ENCODE results near the gene GRM1. TPM values are rescaled to one million over a fixed set of nuclear protein-coding genes. Genes with fewer than 3 reads are reported as not detected.

Gene GRM1
- total and polyA plus RNA-seq, 9 donors: 0.02 to 0.24 (median 0.10) TPM

DNA sequence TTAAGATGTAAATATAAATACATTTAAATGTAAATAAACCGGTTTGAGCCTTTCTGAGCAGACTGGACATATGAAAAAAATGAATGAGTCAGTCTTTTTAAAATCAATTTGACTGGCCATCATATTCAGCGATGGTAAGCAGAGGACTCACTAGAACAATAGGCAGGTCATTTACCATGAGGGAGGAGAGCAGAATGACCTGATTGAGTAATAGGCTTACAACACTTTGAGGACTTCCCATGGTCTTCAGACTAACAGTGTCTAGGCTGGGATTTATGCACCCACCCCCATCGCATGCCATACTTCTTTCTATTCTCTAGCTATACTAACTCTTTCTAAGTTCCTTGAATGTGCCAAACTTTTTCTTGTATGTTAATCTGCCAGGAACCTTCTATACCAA is 272.9 kb downstream of the GRM1 start:
- Histone ChIP-seq H3K4me1 (ENCODE audit: insufficient read depth) (no peaks in the 10 kb centered on the region), H3K27ac (no peak overlapping the region), H3K4me3 (no peak overlapping the region), H3K36me3 (no peaks in the 10 kb centered on the region), H3K9me3 (no peaks in the 10 kb centered on the region), H3K27me3 (no peaks in the 10 kb centered on the region)
- WGBS, 3 donors: 79 to 84% (median 79%) methylated on average over 3 of the region's 3 CpGs
- intact Hi-C loops (cut with DNase I): no loop called here
- no peak for TF ChIP-seq POLR2A (IDR thresholded peaks at IDR 0.05)
- TF ChIP-seq, protein P1, sequence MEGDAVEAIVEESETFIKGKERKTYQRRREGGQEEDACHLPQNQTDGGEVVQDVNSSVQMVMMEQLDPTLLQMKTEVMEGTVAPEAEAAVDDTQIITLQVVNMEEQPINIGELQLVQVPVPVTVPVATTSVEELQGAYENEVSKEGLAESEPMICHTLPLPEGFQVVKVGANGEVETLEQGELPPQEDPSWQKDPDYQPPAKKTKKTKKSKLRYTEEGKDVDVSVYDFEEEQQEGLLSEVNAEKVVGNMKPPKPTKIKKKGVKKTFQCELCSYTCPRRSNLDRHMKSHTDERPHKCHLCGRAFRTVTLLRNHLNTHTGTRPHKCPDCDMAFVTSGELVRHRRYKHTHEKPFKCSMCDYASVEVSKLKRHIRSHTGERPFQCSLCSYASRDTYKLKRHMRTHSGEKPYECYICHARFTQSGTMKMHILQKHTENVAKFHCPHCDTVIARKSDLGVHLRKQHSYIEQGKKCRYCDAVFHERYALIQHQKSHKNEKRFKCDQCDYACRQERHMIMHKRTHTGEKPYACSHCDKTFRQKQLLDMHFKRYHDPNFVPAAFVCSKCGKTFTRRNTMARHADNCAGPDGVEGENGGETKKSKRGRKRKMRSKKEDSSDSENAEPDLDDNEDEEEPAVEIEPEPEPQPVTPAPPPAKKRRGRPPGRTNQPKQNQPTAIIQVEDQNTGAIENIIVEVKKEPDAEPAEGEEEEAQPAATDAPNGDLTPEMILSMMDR (IDR thresholded peaks at IDR 0.05): no peak
- no peak for TF ChIP-seq EP300 (IDR thresholded peaks at IDR 0.05)
- no peak for DNase-seq

DNA sequence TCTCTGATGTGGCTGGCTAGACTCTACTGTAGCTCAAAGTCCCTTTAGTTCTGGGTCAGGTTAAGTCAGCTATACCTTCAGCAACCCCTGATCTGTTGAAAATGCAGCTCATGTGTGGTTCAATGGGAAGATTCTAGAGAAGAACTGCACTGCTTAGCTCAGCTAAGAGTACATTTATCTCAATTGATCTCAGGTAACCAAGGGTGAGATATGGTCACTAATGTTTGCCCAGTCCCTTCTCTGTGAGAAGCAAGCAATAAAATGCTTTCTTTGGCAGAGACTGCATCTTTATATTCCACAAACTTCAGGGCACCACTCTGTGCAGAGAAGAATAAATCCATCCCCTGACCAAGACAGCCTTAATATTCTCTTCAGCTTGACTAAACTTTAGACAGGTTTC is 274.1 kb downstream of the GRM1 start:
- no peaks in the 10 kb centered on the region for H3K9me3 ChIP-seq
- intact Hi-C loops (cut with DNase I): no loop called here
- H3K27ac ChIP-seq: no peak overlapping the region
- H3K27me3 ChIP-seq: no peaks in the 10 kb centered on the region
- H3K4me3 ChIP-seq: no peak overlapping the region
- no peak for DNase-seq
- no peaks in the 10 kb centered on the region for H3K4me1 ChIP-seq (ENCODE audit: insufficient read depth)
- H3K36me3 ChIP-seq: no peaks in the 10 kb centered on the region
- no peak for TF ChIP-seq EP300 (IDR thresholded peaks at IDR 0.05)
- TF ChIP-seq, protein P1 (IDR thresholded peaks at IDR 0.05): no peak
- no peak for TF ChIP-seq POLR2A (IDR thresholded peaks at IDR 0.05)

DNA sequence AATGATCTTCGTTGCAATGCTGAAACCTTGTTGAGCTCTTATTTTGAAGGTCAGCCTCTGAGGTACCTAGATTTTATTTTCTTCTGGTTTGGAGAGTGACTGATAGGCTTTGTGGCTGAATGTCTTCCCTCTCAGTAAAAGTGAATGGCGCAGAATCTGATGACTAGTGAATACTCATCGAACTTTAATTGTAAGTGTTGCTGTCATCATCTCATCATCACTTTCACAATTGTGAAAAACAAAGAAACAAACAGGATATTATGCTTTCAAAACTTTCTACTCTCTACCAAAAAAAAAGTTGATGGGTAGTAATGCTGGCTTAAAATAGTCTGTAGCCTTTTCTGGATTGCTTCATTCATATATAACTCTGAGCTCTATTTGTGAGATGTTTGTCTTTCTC is 275.3 kb downstream of the GRM1 start:
- Histone ChIP-seq H3K27me3 (no peaks in the 10 kb centered on the region), H3K27ac (no peak overlapping the region), H3K9me3 (no peaks in the 10 kb centered on the region), H3K36me3 (no peaks in the 10 kb centered on the region), H3K4me3 (no peak overlapping the region), H3K4me1 (ENCODE audit: insufficient read depth) (no peaks in the 10 kb centered on the region)
- intact Hi-C loops (cut with DNase I): no loop called here
- no peak for DNase-seq
- TF ChIP-seq EP300 (IDR thresholded peaks at IDR 0.05) (no peak), POLR2A (IDR thresholded peaks at IDR 0.05) (no peak)
- TF ChIP-seq, protein P1 (IDR thresholded peaks at IDR 0.05): no peak
- WGBS, 3 donors: 58 to 81% (median 64%) methylated on average over 3 of the region's 3 CpGs

DNA sequence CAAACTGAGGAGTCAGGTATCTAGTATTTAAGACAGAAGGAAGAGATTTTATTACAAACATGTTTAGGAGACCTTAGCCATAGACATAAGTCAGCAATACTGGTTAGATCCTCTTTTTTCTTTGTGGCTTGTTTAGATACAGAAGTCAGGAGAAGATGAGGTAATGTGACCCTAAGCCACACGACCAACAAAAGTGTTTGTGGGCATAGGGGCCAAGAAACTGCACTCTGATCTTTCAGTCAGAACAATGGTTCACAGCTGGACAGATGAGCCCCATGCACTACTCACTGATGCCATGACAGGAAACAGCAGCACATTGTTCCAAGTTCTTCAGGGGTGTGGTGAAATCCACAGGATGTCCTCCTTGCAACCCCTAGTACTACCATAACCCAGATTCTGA is 276.2 kb downstream of the GRM1 start:
- no peak overlapping the region for H3K27ac ChIP-seq
- DNase-seq: no peak
- no peaks in the 10 kb centered on the region for H3K27me3 ChIP-seq
- TF ChIP-seq, protein P1 (IDR thresholded peaks at IDR 0.05): no peak
- no peak for TF ChIP-seq EP300 (IDR thresholded peaks at IDR 0.05)
- TF ChIP-seq POLR2A (IDR thresholded peaks at IDR 0.05): no peak
- intact Hi-C loops (cut with DNase I): no loop called here
- 5 to 13% (median 8%) methylated on average over 1 of the region's 1 CpG for WGBS, 3 donors
- H3K4me1 ChIP-seq (ENCODE audit: insufficient read depth): no peaks in the 10 kb centered on the region
- H3K4me3 ChIP-seq: no peak overlapping the region
- H3K9me3 ChIP-seq: no peaks in the 10 kb centered on the region
- H3K36me3 ChIP-seq: no peaks in the 10 kb centered on the region

DNA sequence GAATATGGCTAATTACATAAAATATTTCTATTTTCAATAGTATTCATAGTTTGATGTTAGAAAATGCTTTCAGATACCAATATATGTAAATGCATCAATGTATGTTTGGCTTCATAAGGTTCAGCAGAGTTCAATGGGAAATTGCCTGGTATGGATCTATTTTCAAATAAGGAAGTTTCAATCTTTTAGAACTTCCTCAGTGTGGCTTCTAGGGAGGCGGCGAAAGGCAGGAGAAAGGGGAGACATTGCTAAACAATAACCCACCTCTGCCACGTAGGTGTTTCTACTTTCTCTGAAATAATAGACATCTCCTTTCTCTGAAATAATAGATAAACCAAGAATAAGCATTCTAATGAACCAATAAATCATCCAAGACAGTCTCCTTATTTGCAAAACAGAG is 277.1 kb downstream of the GRM1 start:
- Histone ChIP-seq H3K4me1 (ENCODE audit: insufficient read depth) (no peaks in the 10 kb centered on the region), H3K36me3 (no peaks in the 10 kb centered on the region), H3K4me3 (no peak overlapping the region), H3K27me3 (no peaks in the 10 kb centered on the region), H3K27ac (no peak overlapping the region), H3K9me3 (no peaks in the 10 kb centered on the region)
- 83 to 88% (median 83%) methylated on average over 3 of the region's 3 CpGs for WGBS, 3 donors
- intact Hi-C loops (cut with DNase I): no loop called here
- TF ChIP-seq POLR2A (IDR thresholded peaks at IDR 0.05) (no peak), EP300 (IDR thresholded peaks at IDR 0.05) (no peak)
- TF ChIP-seq, protein P1 (IDR thresholded peaks at IDR 0.05): no peak
- no peak for DNase-seq

All from ovary (tissue), 9 donors.